ENCODE measurements around the gene FKBP1A. TPM values are rescaled to one million over a fixed set of nuclear protein-coding genes. Genes with fewer than 3 reads are reported as not detected.
A peak's percentile ranks its signal among the peaks of the same experiment; 100 is the strongest.

Gene FKBP1A
- total and polyA plus RNA-seq, 9 of the 15 experiments (the other 6 are each of a cell fraction or from before 2014, with no cell fraction given), result 48.8 to 502 (median 89.6) TPM

DNA sequence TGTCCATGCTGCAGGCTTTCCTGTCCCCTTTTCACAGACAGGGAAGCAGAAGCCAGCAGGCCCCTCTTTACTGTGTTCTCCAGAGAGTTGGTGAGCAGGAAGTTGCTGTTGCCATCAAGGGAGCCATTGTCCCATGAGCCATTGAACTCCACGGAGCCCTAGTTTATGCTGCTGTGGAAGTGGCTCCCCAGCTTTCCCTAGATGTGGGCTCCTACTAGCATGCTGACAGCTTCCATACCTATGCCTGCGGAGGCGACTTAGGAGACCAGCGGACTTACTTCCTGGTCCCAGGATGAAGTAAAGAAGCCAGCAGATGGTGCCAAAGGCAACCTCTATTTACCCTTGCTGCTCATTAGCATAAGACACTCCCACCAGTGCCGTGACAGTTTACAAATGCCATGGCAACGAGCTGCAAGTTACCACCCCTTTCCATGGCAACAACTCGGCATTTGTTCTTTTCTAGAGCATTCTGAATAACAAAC, 30.8 kb upstream of the FKBP1A start (continued):
- TF ChIP-seq CBX5 (IDR thresholded peaks at IDR 0.05; ENCODE audit: borderline replicate concordance, low read depth) (no peak), POLR2G (IDR thresholded peaks at IDR 0.05; ENCODE audit: low read depth, low read length) (no peak), MECOM (CRISPR knock-in tag; IDR thresholded peaks at IDR 0.05) (no peak), CREM (IDR thresholded peaks at IDR 0.05; ENCODE audit: low read depth) (no peak), ETV1 (tag; conservative IDR thresholded peaks at IDR 0.05; ENCODE audit: low read depth) (no peak; the same call in 1 of the 2 replicates), HOXB6 (CRISPR knock-in tag; IDR thresholded peaks at IDR 0.05; ENCODE audit: borderline replicate concordance) (no peak), ZBTB17 (CRISPR knock-in tag; IDR thresholded peaks at IDR 0.05) (no peak), BRD4 (IDR thresholded peaks at IDR 0.05) (no peak), NONO (IDR thresholded peaks at IDR 0.05; ENCODE audit: low read depth in 2 of 2, low read length in 1 of 2) (no peak), LARP7 (IDR thresholded peaks at IDR 0.05) (no peak), SIRT6 (IDR thresholded peaks at IDR 0.05; ENCODE audit: low read depth, low read length) (no peak), RFX7 (CRISPR knock-in tag; IDR thresholded peaks at IDR 0.05) (no peak), RBM22 (IDR thresholded peaks at IDR 0.05; ENCODE audit: low read depth, low read length, poor library complexity, severe bottlenecking) (no peak), NCOA2 (IDR thresholded peaks at IDR 0.05; ENCODE audit: partially characterized antibody in 2 of 2) (no peak), FOXJ3 (CRISPR knock-in tag; IDR thresholded peaks at IDR 0.05) (peak; percentile 82; the same call in 1 of the 2 replicates)
- TF ChIP-seq, protein P1, sequence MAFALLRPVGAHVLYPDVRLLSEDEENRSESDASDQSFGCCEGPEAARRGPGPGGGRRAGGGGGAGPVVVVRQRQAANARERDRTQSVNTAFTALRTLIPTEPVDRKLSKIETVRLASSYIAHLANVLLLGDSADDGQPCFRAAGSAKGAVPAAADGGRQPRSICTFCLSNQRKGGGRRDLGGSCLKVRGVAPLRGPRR (CRISPR knock-in tag; IDR thresholded peaks at IDR 0.05), result no peak
- TF ChIP-seq, protein P2, sequence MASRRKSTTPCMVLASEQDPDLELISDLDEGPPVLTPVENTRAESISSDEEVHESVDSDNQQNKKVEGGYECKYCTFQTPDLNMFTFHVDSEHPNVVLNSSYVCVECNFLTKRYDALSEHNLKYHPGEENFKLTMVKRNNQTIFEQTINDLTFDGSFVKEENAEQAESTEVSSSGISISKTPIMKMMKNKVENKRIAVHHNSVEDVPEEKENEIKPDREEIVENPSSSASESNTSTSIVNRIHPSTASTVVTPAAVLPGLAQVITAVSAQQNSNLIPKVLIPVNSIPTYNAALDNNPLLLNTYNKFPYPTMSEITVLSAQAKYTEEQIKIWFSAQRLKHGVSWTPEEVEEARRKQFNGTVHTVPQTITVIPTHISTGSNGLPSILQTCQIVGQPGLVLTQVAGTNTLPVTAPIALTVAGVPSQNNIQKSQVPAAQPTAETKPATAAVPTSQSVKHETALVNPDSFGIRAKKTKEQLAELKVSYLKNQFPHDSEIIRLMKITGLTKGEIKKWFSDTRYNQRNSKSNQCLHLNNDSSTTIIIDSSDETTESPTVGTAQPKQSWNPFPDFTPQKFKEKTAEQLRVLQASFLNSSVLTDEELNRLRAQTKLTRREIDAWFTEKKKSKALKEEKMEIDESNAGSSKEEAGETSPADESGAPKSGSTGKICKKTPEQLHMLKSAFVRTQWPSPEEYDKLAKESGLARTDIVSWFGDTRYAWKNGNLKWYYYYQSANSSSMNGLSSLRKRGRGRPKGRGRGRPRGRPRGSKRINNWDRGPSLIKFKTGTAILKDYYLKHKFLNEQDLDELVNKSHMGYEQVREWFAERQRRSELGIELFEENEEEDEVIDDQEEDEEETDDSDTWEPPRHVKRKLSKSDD (conservative IDR thresholded peaks at IDR 0.05; ENCODE audit: low read length), result no peak
- TF ChIP-seq, protein P3, sequence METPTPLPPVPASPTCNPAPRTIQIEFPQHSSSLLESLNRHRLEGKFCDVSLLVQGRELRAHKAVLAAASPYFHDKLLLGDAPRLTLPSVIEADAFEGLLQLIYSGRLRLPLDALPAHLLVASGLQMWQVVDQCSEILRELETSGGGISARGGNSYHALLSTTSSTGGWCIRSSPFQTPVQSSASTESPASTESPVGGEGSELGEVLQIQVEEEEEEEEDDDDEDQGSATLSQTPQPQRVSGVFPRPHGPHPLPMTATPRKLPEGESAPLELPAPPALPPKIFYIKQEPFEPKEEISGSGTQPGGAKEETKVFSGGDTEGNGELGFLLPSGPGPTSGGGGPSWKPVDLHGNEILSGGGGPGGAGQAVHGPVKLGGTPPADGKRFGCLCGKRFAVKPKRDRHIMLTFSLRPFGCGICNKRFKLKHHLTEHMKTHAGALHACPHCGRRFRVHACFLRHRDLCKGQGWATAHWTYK (CRISPR knock-in tag; IDR thresholded peaks at IDR 0.05), result no peak
- TF ChIP-seq, protein P4, sequence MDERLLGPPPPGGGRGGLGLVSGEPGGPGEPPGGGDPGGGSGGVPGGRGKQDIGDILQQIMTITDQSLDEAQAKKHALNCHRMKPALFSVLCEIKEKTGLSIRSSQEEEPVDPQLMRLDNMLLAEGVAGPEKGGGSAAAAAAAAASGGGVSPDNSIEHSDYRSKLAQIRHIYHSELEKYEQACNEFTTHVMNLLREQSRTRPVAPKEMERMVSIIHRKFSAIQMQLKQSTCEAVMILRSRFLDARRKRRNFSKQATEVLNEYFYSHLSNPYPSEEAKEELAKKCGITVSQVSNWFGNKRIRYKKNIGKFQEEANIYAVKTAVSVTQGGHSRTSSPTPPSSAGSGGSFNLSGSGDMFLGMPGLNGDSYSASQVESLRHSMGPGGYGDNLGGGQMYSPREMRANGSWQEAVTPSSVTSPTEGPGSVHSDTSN (CRISPR knock-in tag; IDR thresholded peaks at IDR 0.05; ENCODE audit: low read depth), result peak; percentile 19; the same call in 1 of the 2 replicates
- TF ChIP-seq, protein P4 (tag; conservative IDR thresholded peaks at IDR 0.05; ENCODE audit: low read depth), result peak; percentile 48; the same call in 1 of the 2 replicates
- TF ChIP-seq, protein P5, sequence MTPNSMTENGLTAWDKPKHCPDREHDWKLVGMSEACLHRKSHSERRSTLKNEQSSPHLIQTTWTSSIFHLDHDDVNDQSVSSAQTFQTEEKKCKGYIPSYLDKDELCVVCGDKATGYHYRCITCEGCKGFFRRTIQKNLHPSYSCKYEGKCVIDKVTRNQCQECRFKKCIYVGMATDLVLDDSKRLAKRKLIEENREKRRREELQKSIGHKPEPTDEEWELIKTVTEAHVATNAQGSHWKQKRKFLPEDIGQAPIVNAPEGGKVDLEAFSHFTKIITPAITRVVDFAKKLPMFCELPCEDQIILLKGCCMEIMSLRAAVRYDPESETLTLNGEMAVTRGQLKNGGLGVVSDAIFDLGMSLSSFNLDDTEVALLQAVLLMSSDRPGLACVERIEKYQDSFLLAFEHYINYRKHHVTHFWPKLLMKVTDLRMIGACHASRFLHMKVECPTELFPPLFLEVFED (CRISPR knock-in tag; conservative IDR thresholded peaks at IDR 0.05), result no peak

All from K562 (cell line).